HepG2 (cell line): Measurements from ENCODE around the gene TTC6. TPM values are rescaled to one million over a fixed set of nuclear protein-coding genes. Genes with fewer than 3 reads are reported as not detected.

Experiments
- ARID4A ChIP-seq: sonication (generic); formaldehyde crosslinking; IDR thresholded peaks from 2 replicates; pipeline ENCODE4 v1.5.0; 2020; ENCODE audit warnings: mild to moderate bottlenecking, missing genetic modification reagents, borderline replicate concordance
- BRCA1 ChIP-seq: sonication (generic); formaldehyde crosslinking; IDR thresholded peaks from 2 replicates; pipeline ENCODE4 v1.4.0; 2020; ENCODE audit warnings: missing genetic modification reagents
- GPN1 ChIP-seq: sonication (generic); formaldehyde crosslinking; IDR thresholded peaks from 2 replicates; pipeline ENCODE4 v1.5.1; 2020; ENCODE audit warnings: missing genetic modification reagents, borderline replicate concordance
- GZF1 ChIP-seq: sonication (generic); formaldehyde crosslinking; IDR thresholded peaks from 2 replicates; pipeline ENCODE4 v1.5.1; 2020; ENCODE audit warnings: mild to moderate bottlenecking, missing genetic modification reagents
- HMGA1 ChIP-seq: sonication (generic); formaldehyde crosslinking; conservative IDR thresholded peaks from 2 replicates; pipeline ENCODE4 v1.4.0; 2020; ENCODE audit warnings: missing genetic modification reagents
- IKZF1 ChIP-seq: fragments of 450-650 bp; IDR thresholded peaks from 2 replicates; pipeline ENCODE4 v1.7.1; 2016
- NR2F2 ChIP-seq: IDR thresholded peaks from 2 replicates; pipeline ENCODE4 v1.6.1; 2012; ENCODE audit warnings: low read depth, inconsistent platforms, borderline replicate concordance
- RXRB ChIP-seq: IDR thresholded peaks from 2 replicates; pipeline ENCODE4 v1.6.1; 2016; ENCODE audit warnings: borderline replicate concordance, missing genetic modification reagents, missing compliant biosample characterization
- TEAD3 ChIP-seq: optimal IDR thresholded peaks from 2 replicates; pipeline ENCODE3; 2016; ENCODE audit warnings: borderline replicate concordance
- THAP8 ChIP-seq: sonication (generic); formaldehyde crosslinking; IDR thresholded peaks from 2 replicates; pipeline ENCODE4 v1.5.1; 2020; ENCODE audit warnings: missing genetic modification reagents, mild to moderate bottlenecking, borderline replicate concordance
- ZBTB21 ChIP-seq: sonication (generic); formaldehyde crosslinking; IDR thresholded peaks from 2 replicates; pipeline ENCODE4 v1.4.0; 2020; ENCODE audit warnings: missing genetic modification reagents
- ZBTB4 ChIP-seq: sonication (generic); formaldehyde crosslinking; IDR thresholded peaks from 2 replicates; pipeline ENCODE4 v1.4.0; 2020; ENCODE audit warnings: missing genetic modification reagents, mild to moderate bottlenecking, borderline replicate concordance
- ZFP36 ChIP-seq: fragments of 150-350 bp; IDR thresholded peaks from 2 replicates; pipeline ENCODE4 v1.6.1; 2018; ENCODE audit warnings: borderline replicate concordance, low read length, low read depth; ENCODE audit not compliant: partially characterized antibody
- ZNF18 ChIP-seq: sonication (generic); formaldehyde crosslinking; IDR thresholded peaks from 2 replicates; pipeline ENCODE4 v1.8.0; 2022; ENCODE audit warnings: mild to moderate bottlenecking, missing genetic modification reagents; ENCODE audit not compliant: insufficient replicate concordance
- ZNF616 ChIP-seq: sonication (generic); formaldehyde crosslinking; IDR thresholded peaks from 2 replicates; pipeline ENCODE4 v1.5.0; 2020; ENCODE audit warnings: low read depth, mild to moderate bottlenecking, missing genetic modification reagents
- ZNF710 ChIP-seq: sonication (generic); formaldehyde crosslinking; IDR thresholded peaks from 2 replicates; pipeline ENCODE4 v1.5.0; 2020; ENCODE audit warnings: mild to moderate bottlenecking, missing genetic modification reagents, borderline replicate concordance
- polyA plus RNA-seq, 8 experiments: library from polyadenylated mRNA; depleted of rRNA in 3 of 8; stranded (reverse) in 7 of 8; unstranded in 1 of 8; fragments of >200 nt; fragmentation: Illumina TruSeq in 4 of 8; extraction: Trizol in 4 of 8; gene quantifications; 2 replicates each; pipeline versions ENCODE4 v1.2.1 to v1.2.3, GENCODE V29; 2011 to 2016; ENCODE audit warnings: low read depth in 4 of 8, missing spikeins in 1 of 8, mixed read lengths in 1 of 8; ENCODE audit not compliant: insufficient read depth in 1 of 8
- total RNA-seq, 5 experiments: library from RNA; depleted of rRNA; stranded (reverse); fragments of >200 nt; fragmentation: Illumina TruSeq; extraction: Trizol; gene quantifications; 2 replicates each; pipeline ENCODE4 v1.2.3, GENCODE V29; 2016; ENCODE audit warnings: low read depth in 1 of 5

TTC6 gene
- total and polyA plus RNA-seq, 2 of the 13 experiments (the other 11 are each of a cell fraction or from before 2014, with no cell fraction given), result 9.3 to 27.4 TPM

GRCh38 chr14:37594971-37595808 is at the start of gene TTC6, which contains the start of gene FOXA1 (continued):
- TF ChIP-seq ZNF710 (CRISPR knock-in tag) (peak; percentile 15; the same call in 1 of the 2 replicates), ZNF616 (peak; percentile 77; the same call in 1 of the 2 replicates), THAP8 (no peak), ZBTB4 (CRISPR knock-in tag) (no peak), GZF1 (CRISPR knock-in tag) (no peak), ARID4A (CRISPR knock-in tag) (no peak; the same call in 1 of the 2 replicates), BRCA1 (no peak), NR2F2 (no peak), HMGA1 (CRISPR knock-in tag) (no peak), ZBTB21 (CRISPR knock-in tag) (no peak), ZFP36 (no peak), IKZF1 (no peak), ZNF18 (CRISPR knock-in tag) (no peak), RXRB (no peak; the same call in 1 of the 2 replicates), TEAD3 (no peak), GPN1 (CRISPR knock-in tag) (no peak)
